Coronary artery (tissue), 2 donors: Measurements from ENCODE around the gene ASB7.

Experiments used
- DNase-seq: peaks from one replicate; pipeline ENCODE4 v3.0.0-alpha.2; 2017; ENCODE audit warnings: low spot score
- H3K27ac ChIP-seq, 2 donors: fragments of 200-600 bp; sonication (generic); one replicate each; pipeline ENCODE4 v1.5.1; 2016 to 2019
- H3K4me3 ChIP-seq: fragments of 200-600 bp; sonication (generic); 2 replicates; pipeline ENCODE4 v1.5.1; 2016; ENCODE audit warnings: mild to moderate bottlenecking, moderate library complexity
- CTCF ChIP-seq: fragments of 200-600 bp; sonication (generic); IDR thresholded peaks from one replicate; pipeline ENCODE4 v1.5.1; 2019; ENCODE audit warnings: antibody characterized with exemption

The ASB7 gene

GRCh38 chr15:100686021-100686724 lies 83.8 kb downstream of the ASB7 start:
- DNase-seq, result peak; percentile 77
- Histone ChIP-seq H3K27ac (peak overlapping the region in 1 of 2 donors; percentile 69), H3K4me3 (no peak overlapping the region)
- TF ChIP-seq CTCF, result no peak

- Histone ChIP-seq H3K27ac (peak overlapping the region in 1 of 2 donors; percentile 69), H3K4me3 (no peak overlapping the region)
- no peak for DNase-seq
- TF ChIP-seq CTCF, result no peak
Observed at GRCh38 chr15:100686725-100687473, 84.5 kb downstream of the ASB7 start.

- no peak overlapping the region for H3K4me3 ChIP-seq
- no peak for TF ChIP-seq CTCF
- peak overlapping the region in 1 of 2 donors; percentile 69 for H3K27ac ChIP-seq
- peak; percentile 70 for DNase-seq
Observed at GRCh38 chr15:100687582-100688141, 85.3 kb downstream of the ASB7 start.

- TF ChIP-seq CTCF, result no peak
- H3K4me3 ChIP-seq, result no peak overlapping the region
- H3K27ac ChIP-seq, result peak overlapping the region in 1 of 2 donors; percentile 56
- peak; percentile 38 for DNase-seq
Observed at GRCh38 chr15:100688549-100689120, 86.2 kb downstream of the ASB7 start.

GRCh38 chr15:100689131-100689899 lies 86.9 kb downstream of the ASB7 start:
- DNase-seq, result peak; percentile 49
- Histone ChIP-seq H3K27ac (peak overlapping the region in 1 of 2 donors; percentile 56), H3K4me3 (no peak overlapping the region)
- no peak for TF ChIP-seq CTCF

GRCh38 chr15:100690032-100690794 lies 87.8 kb downstream of the ASB7 start:
- DNase-seq, result peak; percentile 49
- no peak overlapping the region for H3K27ac ChIP-seq
- H3K4me3 ChIP-seq, result no peak overlapping the region
- TF ChIP-seq CTCF, result no peak
